Gastroesophageal sphincter (tissue), 3 donors: ENCODE data around the gene C10orf90.
A peak's percentile ranks its signal among the peaks of the same experiment; 100 is the strongest.

Experiments
- CTCF ChIP-seq, 4 experiments: fragments of 200-600 bp in 2 of 4; fragments of 450-650 bp in 2 of 4; sonication (generic) in 1 of 4; IDR thresholded peaks; one replicate each; pipeline ENCODE4 v1.5.1; 2017 to 2019; ENCODE audit warnings: antibody characterized with exemption in 4 of 4, mild to moderate bottlenecking in 2 of 4, moderate library complexity in 2 of 4
- POLR2A ChIP-seq, 2 donors: fragments of 450-650 bp; IDR thresholded peaks; one replicate each; pipeline ENCODE4 v1.6.1; 2017; ENCODE audit warnings: antibody characterized with exemption in 2 of 2, mild to moderate bottlenecking in 2 of 2, moderate library complexity in 1 of 2

DNA sequence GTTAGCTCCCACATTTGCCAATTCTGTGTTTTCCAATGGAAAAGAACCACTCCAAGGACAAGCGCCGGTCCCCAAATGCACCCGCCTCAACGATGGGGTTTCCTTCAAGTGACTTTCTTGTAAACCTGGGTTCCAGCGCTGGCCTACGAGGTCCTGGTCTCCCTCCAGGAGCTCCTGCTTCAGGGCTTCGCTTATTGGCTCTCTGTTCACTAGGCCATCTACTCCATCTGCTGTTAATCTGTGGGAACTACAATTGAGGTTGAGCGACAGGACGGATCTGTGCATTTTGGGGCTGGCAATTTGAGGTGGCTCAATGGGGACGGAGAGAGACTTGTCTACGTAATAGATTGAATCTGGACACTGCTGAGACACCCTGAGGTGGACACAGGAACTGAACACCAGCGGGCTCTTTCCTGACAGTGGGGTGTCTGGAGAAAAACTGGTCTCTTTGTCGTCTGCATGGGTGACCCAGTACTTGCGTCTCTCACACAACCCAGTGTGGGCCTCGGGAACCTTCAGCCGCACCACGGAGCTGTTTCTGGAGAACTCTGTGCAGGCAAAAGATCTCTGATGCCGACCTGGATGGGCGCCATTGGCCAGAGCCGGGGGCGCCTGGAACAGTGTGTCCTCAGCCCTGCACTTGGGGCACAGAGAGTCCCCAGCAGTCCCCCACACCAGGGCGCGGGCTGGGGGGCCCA is 166.3 kb downstream of the C10orf90 start:
- peak in 3 of 4 experiments; percentile 28 to 50 (median 47) for TF ChIP-seq CTCF (IDR thresholded peaks at IDR 0.05)
- no peak for TF ChIP-seq POLR2A (IDR thresholded peaks at IDR 0.05)
